Hindlimb muscle (tissue), 1 donor: ENCODE data around the gene ADPGK. TPM values are rescaled to one million over a fixed set of nuclear protein-coding genes. Genes with fewer than 3 reads are reported as not detected.
A peak's percentile ranks its signal among the peaks of the same experiment; 100 is the strongest.

ENCODE experiments used
- DNase-seq: peaks from one replicate; pipeline ENCODE4 v3.0.0-alpha.2; 2013
- polyA plus RNA-seq: library from polyadenylated mRNA; unstranded; fragments of 120-200 nt; gene quantifications from one replicate; pipeline ENCODE4 v1.2.1, GENCODE V29; 2013; ENCODE audit not compliant: insufficient read length

ADPGK gene
- polyA plus RNA-seq, 1 donor, result 34.3 TPM

- no peak for DNase-seq
These were observed 4.0 kb upstream of the ADPGK start for GRCh38 chr15:72787526-72787925.

GRCh38 chr15:72786676-72787345 lies 3.3 kb upstream of the ADPGK start:
- DNase-seq, result no peak

- DNase-seq, result no peak
These were observed 2.7 kb upstream of the ADPGK start for GRCh38 chr15:72786242-72786641.

- no peak for DNase-seq
These were observed 2.3 kb upstream of the ADPGK start for GRCh38 chr15:72785841-72786240.

GRCh38 chr15:72785432-72785831 lies 1.9 kb upstream of the ADPGK start:
- DNase-seq, result no peak

GRCh38 chr15:72784456-72784876 lies 908 bp upstream of the ADPGK start:
- no peak for DNase-seq

- DNase-seq, result peak; percentile 41
These were observed 436 bp downstream of the ADPGK start for GRCh38 chr15:72783004-72783639.

- DNase-seq, result no peak
These were observed 1.1 kb downstream of the ADPGK start for GRCh38 chr15:72782274-72783003.

- no peak for DNase-seq
These were observed 1.9 kb downstream of the ADPGK start for GRCh38 chr15:72781631-72782030.

GRCh38 chr15:72778796-72779195 lies 4.8 kb downstream of the ADPGK start:
- DNase-seq, result no peak

GRCh38 chr15:72774696-72775383 lies 8.7 kb downstream of the ADPGK start:
- DNase-seq, result no peak

GRCh38 chr15:72771329-72771725 lies 12.2 kb downstream of the ADPGK start:
- DNase-seq, result no peak

- DNase-seq, result no peak
These were observed 12.8 kb downstream of the ADPGK start for GRCh38 chr15:72770673-72771328.

GRCh38 chr15:72766780-72767179 lies 16.8 kb downstream of the ADPGK start:
- no peak for DNase-seq

- DNase-seq, result no peak
These were observed 17.5 kb downstream of the ADPGK start for GRCh38 chr15:72766025-72766424.

- DNase-seq, result no peak
These were observed 18.9 kb downstream of the ADPGK start for GRCh38 chr15:72764656-72765055.

- no peak for DNase-seq
These were observed 22.8 kb downstream of the ADPGK start for GRCh38 chr15:72760590-72761260.

GRCh38 chr15:72758182-72758581 lies 25.4 kb downstream of the ADPGK start:
- DNase-seq, result no peak

- DNase-seq, result no peak
These were observed 29.5 kb downstream of the ADPGK start for GRCh38 chr15:72754096-72754495.

GRCh38 chr15:72751751-72752455 lies 31.7 kb downstream of the ADPGK start:
- DNase-seq, result no peak

- DNase-seq, result no peak
These were observed 33.9 kb downstream of the ADPGK start for GRCh38 chr15:72749700-72750099.
